K562 (cell line): ENCODE data around the gene SNX9. TPM values are rescaled to one million over a fixed set of nuclear protein-coding genes. Genes with fewer than 3 reads are reported as not detected.
A peak's percentile ranks its signal among the peaks of the same experiment; 100 is the strongest.

Experiments used
- ARID4B ChIP-seq: sonication (generic); formaldehyde crosslinking; IDR thresholded peaks from 2 replicates; pipeline ENCODE4 v1.8.0; 2022; ENCODE audit warnings: mild to moderate bottlenecking, missing genetic modification reagents
- CTCFL ChIP-seq: IDR thresholded peaks from 2 replicates; pipeline ENCODE4 v1.6.1; 2011; ENCODE audit warnings: borderline replicate concordance, low read depth, mild to moderate bottlenecking, moderate library complexity, low read length; ENCODE audit not compliant: insufficient read depth, poor library complexity, severe bottlenecking
- GABPA ChIP-seq: fragments of 200-800 bp; sonication (Bioruptor generic); conservative IDR thresholded peaks from 2 replicates; pipeline ENCODE4 v1.6.1; 2016; ENCODE audit warnings: low read depth, missing genetic modification characterization, missing compliant biosample characterization
- MXD1 ChIP-seq: fragments of 250-450 bp; sonication (Bioruptor Pico); IDR thresholded peaks from 2 replicates; pipeline ENCODE4 v1.8.0; 2021; ENCODE audit warnings: borderline replicate concordance, mild to moderate bottlenecking, moderate library complexity; ENCODE audit not compliant: poor library complexity, severe bottlenecking
- MYNN ChIP-seq, 2 experiments: sonication (generic); formaldehyde crosslinking in 1 of 2; IDR thresholded peaks; 2 replicates each; pipeline versions ENCODE4 v1.5.0 to v1.6.1; 2016 to 2020; ENCODE audit warnings: antibody characterized with exemption in 1 of 2, missing genetic modification reagents in 1 of 2
- RBFOX2 ChIP-seq: fragments of 200-400 bp; formaldehyde crosslinking; IDR thresholded peaks from 2 replicates; pipeline ENCODE4 v1.6.1; 2017; ENCODE audit warnings: low read depth, mild to moderate bottlenecking, low read length, moderate library complexity
- RBM14 ChIP-seq: fragments of 200-400 bp; formaldehyde crosslinking; IDR thresholded peaks from 2 replicates; pipeline ENCODE4 v1.6.1; 2018; ENCODE audit warnings: low read depth, mild to moderate bottlenecking, low read length, moderate library complexity, borderline replicate concordance; ENCODE audit not compliant: insufficient read depth
- SRSF9 ChIP-seq: fragments of 200-400 bp; formaldehyde crosslinking; IDR thresholded peaks from 2 replicates; pipeline ENCODE4 v1.6.1; 2017; ENCODE audit warnings: low read depth, low read length, borderline replicate concordance
- TAF15 ChIP-seq: fragments of 200-400 bp; formaldehyde crosslinking; IDR thresholded peaks from 2 replicates; pipeline ENCODE4 v1.6.1; 2017; ENCODE audit warnings: mild to moderate bottlenecking, low read depth, low read length, moderate library complexity
- YY1 ChIP-seq, 3 experiments: IDR thresholded peaks; 2 replicates each; pipeline ENCODE4 v1.6.1; 2011; ENCODE audit warnings: low read length in 2 of 3, mild to moderate bottlenecking in 2 of 3, moderate library complexity in 2 of 3, borderline replicate concordance in 1 of 3, control low read depth in 1 of 3, low read depth in 1 of 3; ENCODE audit not compliant: insufficient read depth in 3 of 3, insufficient replicate concordance in 2 of 3, control insufficient read depth in 1 of 3, insufficient read length in 1 of 3; ENCODE audit errors: extremely low read depth in 1 of 3
- ZNF282 ChIP-seq: sonication (generic); formaldehyde crosslinking; IDR thresholded peaks from 2 replicates; pipeline ENCODE4 v1.8.1; 2023; ENCODE audit warnings: missing genetic modification reagents
- ZNF77 ChIP-seq: fragments of 250-450 bp; sonication (Bioruptor Pico); IDR thresholded peaks from 2 replicates; pipeline ENCODE4 v1.5.0; 2020
- polyA plus RNA-seq, 8 experiments: library from polyadenylated mRNA; depleted of rRNA in 4 of 8; stranded (reverse) in 5 of 8; unstranded in 3 of 8; fragments of >200 nt; fragmentation: Nextera tagmentation in 2 of 8; fragmentation: Illumina TruSeq in 1 of 8; extraction: Ambion mirVana in 2 of 8; extraction: Trizol in 1 of 8; gene quantifications; 2 replicates each; pipeline versions ENCODE4 v1.2.1 to v1.2.3, GENCODE V29; 2011 to 2014; ENCODE audit warnings: inconsistent platforms in 1 of 8, missing spikeins in 1 of 8
- total RNA-seq, 7 experiments: library from RNA; depleted of rRNA in 6 of 7; stranded (reverse); fragments of >200 nt in 6 of 7; fragmentation: Illumina TruSeq in 2 of 7; extraction: Trizol in 2 of 7; gene quantifications; 2 replicates each; pipeline versions ENCODE4 v1.2.1 to v1.2.3, GENCODE V29; 2011 to 2021; ENCODE audit warnings: low replicate concordance in 1 of 7
- TF ChIP-seq, protein P1 (sequence below), 2 experiments: fragments of 450-650 bp; IDR thresholded peaks; 2 replicates each; pipeline ENCODE4 v1.6.1; 2018; ENCODE audit warnings: mild to moderate bottlenecking in 2 of 2, low read depth in 1 of 2; ENCODE audit not compliant: partially characterized antibody in 2 of 2
- TF ChIP-seq, protein P2 (sequence below): fragments of 250-450 bp; sonication (Bioruptor Pico); IDR thresholded peaks from 2 replicates; pipeline ENCODE4 v1.8.0; 2022; ENCODE audit warnings: moderate library complexity, mild to moderate bottlenecking, inconsistent platforms

The SNX9 gene
- total and polyA plus RNA-seq, 9 of the 15 experiments (the other 6 are each of a cell fraction or from before 2014, with no cell fraction given), result 6.0 to 81.7 (median 57.1) TPM

DNA sequence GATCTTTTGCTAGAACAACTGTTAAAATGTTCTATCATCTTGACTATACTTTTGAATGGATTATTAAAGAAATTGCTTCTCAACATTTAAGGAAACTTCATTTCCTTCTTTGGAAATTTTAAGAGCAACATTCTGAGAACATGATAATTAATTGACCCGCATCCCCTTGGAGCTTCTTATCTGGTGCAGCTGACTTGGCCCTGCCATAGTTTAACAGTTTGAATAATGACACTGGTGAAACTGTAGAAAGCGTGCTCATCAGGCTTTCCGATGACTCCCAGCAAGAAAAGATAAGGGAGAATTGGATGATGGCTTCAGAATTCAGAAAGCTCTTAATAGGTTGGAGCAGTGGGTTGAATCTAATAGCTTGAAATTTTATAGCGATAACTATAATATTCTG is 38.1 kb downstream of the SNX9 start (continued):
- TF ChIP-seq ARID4B (CRISPR knock-in tag) (no peak), YY1 (IDR thresholded peaks at IDR 0.05; ENCODE audit: borderline replicate concordance in 1 of 3, control insufficient read depth in 1 of 3, extremely low read depth in 1 of 3, insufficient read depth in 3 of 3, insufficient read length in 1 of 3, insufficient replicate concordance in 2 of 3, low read depth in 1 of 3, low read length in 2 of 3) (peak in 1 of 3 experiments; percentile 37), RBM14 (no peak), GABPA (tag) (no peak; the same call in 1 of the 2 replicates), RBFOX2 (no peak), CTCFL (no peak), ZNF77 (CRISPR knock-in tag) (no peak), MXD1 (CRISPR knock-in tag) (no peak), SRSF9 (no peak), ZNF282 (CRISPR knock-in tag) (no peak), MYNN (IDR thresholded peaks at IDR 0.05) (peak; percentile 69; the same call in 1 of the 2 replicates), MYNN (CRISPR knock-in tag; IDR thresholded peaks at IDR 0.05) (no peak), TAF15 (no peak)
- TF ChIP-seq, protein P1, sequence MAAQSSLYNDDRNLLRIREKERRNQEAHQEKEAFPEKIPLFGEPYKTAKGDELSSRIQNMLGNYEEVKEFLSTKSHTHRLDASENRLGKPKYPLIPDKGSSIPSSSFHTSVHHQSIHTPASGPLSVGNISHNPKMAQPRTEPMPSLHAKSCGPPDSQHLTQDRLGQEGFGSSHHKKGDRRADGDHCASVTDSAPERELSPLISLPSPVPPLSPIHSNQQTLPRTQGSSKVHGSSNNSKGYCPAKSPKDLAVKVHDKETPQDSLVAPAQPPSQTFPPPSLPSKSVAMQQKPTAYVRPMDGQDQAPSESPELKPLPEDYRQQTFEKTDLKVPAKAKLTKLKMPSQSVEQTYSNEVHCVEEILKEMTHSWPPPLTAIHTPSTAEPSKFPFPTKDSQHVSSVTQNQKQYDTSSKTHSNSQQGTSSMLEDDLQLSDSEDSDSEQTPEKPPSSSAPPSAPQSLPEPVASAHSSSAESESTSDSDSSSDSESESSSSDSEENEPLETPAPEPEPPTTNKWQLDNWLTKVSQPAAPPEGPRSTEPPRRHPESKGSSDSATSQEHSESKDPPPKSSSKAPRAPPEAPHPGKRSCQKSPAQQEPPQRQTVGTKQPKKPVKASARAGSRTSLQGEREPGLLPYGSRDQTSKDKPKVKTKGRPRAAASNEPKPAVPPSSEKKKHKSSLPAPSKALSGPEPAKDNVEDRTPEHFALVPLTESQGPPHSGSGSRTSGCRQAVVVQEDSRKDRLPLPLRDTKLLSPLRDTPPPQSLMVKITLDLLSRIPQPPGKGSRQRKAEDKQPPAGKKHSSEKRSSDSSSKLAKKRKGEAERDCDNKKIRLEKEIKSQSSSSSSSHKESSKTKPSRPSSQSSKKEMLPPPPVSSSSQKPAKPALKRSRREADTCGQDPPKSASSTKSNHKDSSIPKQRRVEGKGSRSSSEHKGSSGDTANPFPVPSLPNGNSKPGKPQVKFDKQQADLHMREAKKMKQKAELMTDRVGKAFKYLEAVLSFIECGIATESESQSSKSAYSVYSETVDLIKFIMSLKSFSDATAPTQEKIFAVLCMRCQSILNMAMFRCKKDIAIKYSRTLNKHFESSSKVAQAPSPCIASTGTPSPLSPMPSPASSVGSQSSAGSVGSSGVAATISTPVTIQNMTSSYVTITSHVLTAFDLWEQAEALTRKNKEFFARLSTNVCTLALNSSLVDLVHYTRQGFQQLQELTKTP (IDR thresholded peaks at IDR 0.05; ENCODE audit: low read depth in 1 of 2, partially characterized antibody in 2 of 2), result peak in 1 of 2 experiments; percentile 29
- TF ChIP-seq, protein P2, sequence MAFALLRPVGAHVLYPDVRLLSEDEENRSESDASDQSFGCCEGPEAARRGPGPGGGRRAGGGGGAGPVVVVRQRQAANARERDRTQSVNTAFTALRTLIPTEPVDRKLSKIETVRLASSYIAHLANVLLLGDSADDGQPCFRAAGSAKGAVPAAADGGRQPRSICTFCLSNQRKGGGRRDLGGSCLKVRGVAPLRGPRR (CRISPR knock-in tag), result no peak
